Activated CD8-positive, alpha-beta memory T cell treated with anti-CD3 and anti-CD28 coated beads for 4 hours (primary cell): ENCODE data around the gene OR52N2.

Source experiments
- DNase-seq, 2 donors: peaks; one replicate each; pipeline ENCODE4 v3.0.0-alpha.2; 2020; ENCODE audit warnings: low read depth in 2 of 2

Gene OR52N2

DNA sequence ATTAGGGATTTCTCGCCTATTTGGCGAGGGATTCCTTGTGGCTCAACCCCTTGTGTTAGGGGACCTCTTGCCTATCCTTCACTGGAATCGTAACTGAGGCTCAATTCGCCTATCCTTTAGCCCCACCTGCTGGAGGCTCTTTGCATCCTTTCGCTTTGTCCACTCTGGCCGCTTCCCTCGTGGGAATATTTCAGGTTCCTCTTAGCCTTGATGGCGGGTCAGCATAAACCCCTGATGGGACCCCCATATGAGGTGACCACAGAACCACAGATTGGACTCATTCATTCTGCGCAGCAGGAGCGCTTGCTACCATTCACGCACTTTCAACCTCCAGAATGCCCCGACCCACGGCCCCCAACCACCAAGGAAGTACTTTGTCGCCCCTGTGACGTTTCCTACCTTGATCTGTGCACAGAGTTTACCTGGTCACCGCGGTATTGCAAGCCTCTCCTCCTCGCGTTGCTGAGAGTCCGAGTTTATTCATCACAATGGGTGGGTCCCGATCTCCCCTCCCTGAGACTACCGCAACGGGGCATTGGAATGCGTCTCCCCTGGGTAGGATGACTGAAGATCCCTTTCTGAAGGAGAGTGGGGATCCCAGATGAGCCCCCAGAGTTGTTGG is at the start of gene OR52N2:
Gene OR52N2 (plus strand): TSS at position 425 of the 622 bp plus-strand sequence. CDS start 11,412 bp downstream, outside the sequence.
- DNase-seq = peak; percentile 35 to 45

DNA sequence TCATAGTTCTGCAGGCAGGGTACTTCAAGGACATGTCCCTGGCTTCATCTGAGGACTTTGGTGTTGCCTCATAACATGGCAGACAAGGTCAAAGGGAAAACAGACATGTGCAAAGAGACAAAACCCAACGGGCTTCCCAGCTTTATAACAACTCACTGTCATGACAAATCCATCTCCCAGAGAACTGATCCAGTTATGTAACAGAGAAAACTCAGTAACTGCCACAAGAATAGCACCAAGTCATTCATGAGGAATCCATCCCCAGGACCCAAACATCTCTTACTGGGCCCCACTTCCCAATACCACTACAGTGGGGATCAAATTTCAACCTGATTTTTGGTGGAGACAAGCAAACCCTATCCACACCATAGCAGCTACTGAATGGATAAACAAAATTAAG is 41.7 kb upstream of the OR52N2 start:
- no peak for DNase-seq

DNA sequence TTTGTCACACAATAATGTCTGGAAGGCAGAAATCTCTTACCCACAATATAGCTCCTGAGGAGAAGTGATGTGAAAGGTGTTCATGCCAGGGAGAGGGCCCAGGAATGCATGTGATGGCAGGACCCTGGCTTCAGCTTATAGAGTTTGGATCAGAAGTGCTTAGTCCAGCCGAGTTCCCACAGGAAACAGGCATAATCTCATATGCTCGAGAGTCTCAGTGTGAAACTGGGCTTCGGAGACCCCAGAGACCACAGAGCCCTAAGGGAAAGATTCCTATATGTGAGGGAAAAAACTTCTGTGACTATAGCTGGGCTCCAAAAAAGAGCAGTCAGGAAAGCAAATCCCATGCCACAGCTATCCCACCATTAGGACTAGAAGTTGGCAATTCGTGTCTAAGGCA is 25.5 kb upstream of the OR52N2 start, which contains the start of gene OR52N5:
Gene OR52N5 (minus strand): TSS at position 101 of the 400 bp plus-strand sequence. CDS start 4,721 bp downstream, outside the sequence.
- no peak for DNase-seq

DNA sequence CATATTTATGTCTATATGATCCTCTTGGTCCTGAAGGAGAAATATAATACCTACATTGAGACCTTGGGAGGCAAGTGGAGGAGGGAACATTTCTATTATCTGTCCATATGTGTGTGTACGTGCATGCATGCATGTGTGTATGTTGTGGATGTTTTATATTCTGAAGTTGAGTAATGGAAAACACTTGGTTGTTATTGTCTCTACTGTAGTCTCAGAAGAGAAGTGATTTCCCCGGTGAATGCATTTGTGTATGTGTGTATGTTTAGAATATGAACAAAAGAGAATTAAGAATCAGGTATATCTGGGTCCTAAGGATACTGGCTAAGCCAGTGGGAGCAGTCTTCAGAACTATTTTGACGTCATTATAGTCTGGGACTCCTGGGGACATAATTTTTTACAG is 17.6 kb upstream of the OR52N2 start, which contains the start of gene OR52N1:
Gene OR52N1 (minus strand): TSS at position 101 of the 400 bp plus-strand sequence. CDS start 2,449 bp downstream, outside the sequence.
- DNase-seq = no peak

DNA sequence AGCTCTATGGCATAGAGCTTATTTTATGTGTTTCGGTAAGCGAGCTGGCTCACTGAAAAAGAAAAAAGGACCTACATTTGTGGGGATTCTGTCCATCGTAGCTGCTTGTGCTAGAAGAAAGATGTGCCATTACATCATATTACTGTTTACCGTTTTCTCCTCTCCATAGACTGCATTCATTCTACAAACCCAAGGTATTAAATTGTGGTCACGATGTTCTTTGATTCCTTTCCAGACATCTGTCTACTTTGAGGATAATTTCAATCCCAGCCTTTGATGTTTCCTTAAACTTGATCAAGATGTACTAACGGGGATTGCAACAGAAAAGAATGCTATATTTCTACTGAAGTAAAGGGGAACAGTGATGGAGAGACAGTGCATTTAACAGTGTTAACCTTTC is 12.2 kb upstream of the OR52N2 start:
- DNase-seq = no peak

DNA sequence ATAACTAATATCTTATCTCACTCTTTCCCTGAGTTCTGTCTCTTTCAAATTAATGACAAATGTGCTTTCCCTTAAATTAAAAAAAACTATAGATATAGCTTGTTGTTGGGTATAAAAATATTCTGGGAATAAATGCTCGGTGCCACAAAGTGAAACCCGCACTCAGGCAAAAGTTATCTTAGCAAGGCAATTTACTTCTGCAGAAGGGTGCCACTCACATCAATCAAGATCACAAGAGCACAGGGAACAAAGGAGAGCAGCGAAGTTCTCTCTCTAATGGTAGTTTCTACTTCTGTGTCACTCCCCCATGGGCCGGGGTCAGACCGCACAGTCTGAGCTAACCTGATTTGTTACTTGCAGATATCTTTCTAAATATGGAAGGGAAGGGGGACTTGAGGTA is 4.7 kb upstream of the OR52N2 start:
- DNase-seq = no peak

DNA sequence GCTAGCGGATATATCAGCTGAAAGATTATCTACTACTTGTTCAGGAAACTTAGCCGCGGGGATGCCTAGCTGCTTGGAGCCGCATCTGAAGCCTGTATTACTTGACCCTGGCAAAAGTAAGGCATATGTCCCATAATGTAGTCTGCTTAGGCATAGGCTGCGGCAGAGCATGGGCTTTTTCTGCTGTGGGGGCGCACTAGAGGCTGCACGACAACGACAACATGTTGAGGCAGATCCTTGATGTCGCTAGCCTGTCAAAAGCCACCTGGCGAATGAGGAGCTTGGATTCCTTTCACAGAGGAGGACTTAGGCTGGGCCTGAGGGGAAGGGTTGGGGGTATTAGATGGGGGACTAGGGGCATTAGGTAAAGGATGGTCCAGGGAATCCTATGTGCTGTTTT is 1.1 kb upstream of the OR52N2 start:
- no peak for DNase-seq

DNA sequence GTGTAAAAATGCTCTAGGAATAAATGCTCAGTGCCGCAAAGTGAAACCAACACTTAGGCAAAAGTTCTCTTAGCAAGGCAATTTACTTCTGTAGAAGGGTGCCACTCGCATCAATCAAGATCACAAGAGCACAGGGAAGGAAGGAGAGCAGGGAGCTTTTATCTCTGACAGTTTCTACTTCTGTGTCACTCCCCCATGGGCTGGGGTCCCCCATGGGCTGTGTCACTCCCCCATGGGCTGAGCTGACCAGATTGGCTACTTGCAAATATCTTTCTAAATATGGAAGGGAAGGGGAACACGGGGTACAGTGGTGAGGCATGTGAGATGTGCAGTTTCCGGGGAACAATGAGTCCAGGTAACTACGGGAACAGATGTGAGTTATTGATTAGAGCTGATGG is 397 bp downstream of the OR52N2 start:
- DNase-seq = no peak

DNA sequence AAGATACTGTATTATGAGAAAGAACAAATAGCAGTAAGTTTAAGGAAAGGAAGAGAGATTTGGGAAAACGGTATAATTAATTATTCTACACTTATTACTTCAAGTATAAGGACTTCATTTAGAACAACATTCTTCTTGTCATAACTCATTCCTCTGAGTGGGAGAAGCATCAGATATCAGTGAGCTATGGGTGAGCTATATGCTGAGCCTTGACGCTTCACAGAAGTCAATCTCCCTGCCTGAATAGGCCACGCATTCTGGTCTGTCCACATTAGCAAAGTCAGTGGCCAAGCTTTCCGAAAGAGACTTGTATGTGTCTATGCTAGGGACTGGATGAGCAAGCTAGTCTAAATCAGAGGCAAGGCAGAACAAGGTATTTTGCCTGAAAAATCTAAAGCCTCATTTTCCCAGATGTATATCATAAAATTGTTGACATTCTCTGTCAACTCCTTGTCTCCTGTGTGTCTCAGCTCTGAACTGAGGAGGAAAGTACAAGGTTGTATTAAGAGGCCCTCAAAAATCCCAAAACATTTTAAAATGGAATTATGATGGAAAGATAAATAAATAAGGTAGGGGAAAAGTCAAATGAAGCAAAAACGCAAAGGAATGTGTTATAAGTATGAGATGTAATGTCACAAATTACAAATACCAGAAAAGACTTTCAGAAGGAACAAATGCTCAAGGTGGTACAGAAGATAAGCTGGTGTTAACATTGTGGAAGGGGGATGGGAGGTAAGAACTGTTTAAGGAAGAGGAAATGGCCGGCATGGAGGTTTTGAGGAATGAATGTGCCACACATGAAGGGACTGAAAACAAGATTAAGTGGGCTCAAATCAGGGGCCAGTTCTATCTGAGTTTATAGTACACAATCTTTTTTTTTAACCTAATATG is 1.4 kb downstream of the OR52N2 start:
- no peak for DNase-seq

DNA sequence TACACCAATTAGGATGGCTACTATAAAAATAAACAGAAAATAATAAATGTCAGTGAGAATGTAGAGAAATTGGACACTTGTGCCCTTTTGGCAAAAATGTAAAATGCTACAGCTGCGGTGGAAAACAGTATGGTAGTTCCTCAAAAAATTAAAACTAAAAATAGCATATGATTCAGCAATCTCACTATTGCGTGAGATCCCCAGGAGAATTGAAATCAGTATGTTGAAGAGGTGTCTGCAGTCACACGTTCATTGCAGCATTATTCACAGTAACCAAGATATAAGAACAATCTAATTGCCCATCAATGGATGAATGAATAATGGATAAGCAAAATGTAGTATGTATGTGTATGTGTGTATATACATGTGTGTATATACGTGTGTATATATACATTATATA is 6.8 kb downstream of the OR52N2 start:
- DNase-seq = no peak

DNA sequence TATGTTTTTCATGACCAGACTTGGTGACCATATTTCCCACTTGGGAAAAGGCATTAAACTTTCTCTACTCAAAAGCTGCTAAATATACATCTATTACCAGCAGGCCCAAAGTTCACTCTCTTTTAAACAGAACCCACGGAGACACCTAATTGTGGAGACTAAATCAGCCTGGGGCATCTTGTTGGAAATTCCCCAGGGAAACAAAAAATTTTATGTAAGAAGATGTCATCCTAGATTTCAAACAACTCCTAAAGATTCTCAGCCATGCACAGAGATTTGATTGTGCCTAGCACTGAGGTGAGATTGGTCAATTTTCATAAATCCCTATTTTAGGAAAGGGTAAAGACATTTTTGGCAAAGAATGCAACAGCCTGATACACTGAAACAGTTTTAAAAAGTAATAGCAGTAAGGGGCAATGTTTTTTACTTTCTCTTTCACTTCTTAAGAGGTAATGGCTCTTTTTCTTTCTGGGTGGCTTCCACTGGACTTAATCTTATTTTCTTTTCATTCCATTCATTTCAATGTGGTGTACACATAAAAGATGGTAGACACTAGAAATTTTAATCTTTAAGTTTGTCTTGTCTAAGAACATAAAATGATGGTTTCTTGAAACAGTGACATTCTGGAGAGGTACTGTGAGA is 9.6 kb downstream of the OR52N2 start:
- DNase-seq = no peak

DNA sequence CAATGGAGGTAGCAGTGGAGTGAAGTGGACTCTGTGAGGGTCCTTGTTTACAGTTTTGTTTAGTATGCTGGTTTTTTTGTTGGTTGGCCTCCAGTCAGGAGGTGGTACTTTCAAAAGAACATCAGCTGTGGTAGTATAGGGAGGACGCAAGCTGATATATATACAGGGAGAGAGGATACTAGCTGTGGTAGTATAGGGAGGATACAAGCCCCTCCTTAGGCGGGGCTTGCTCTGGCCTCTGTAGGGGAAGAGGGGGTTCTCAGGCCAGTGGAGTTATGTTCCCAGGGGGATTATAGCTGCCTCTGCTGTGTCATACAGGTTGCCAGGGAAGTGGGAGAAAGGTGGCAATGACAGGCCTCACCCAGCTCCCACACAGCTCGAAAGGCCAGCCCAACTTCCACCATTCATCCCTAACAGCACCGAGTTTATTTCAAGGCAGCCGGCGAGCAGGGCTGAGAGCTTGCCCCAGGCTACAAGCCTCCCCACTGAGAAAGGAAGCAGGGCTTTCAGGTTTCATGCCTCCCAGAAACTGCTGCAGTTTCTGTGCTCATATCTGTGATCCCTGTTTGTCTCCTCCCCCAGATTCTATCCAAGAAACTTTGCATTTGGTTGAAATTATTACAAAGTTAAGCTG is 22.6 kb downstream of the OR52N2 start:
- no peak for DNase-seq

DNA sequence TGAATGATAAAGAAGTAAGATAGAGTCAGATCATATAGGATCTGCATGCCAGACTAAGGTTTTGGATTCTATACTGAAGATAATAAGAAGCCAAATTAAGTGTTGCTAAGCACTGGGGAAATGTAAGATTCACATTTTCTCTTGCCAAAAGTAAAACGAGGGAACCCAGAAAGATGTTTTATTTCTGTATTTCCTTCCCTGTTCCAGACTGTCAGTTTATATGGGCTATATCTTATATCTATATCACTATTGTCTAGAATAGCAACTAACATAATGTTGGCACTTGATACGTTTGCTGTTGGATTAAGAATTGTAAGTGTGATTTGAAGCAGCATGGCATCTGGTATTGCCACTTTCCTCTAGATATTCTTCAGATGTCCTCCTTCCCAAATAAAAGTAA is 24.7 kb downstream of the OR52N2 start:
- no peak for DNase-seq

DNA sequence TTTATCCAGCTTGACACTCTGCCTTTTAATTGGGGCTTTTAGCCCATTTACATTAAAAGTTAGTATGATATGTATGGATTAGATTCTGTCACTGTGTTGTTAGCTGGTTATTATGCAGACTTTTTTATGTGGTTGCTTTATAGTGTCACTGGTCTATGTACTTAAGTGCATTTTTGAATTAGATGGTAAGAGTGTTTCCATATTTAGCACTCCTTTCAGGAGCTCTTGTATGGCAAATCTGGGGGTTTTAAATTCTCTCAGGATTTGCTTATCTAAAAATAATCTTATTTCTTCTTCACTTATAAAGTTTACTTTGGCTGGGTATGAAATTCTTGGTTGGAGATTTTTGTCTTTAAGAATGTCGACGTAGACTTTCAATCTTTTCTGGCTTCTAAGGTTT is 29.0 kb downstream of the OR52N2 start:
- no peak for DNase-seq

DNA sequence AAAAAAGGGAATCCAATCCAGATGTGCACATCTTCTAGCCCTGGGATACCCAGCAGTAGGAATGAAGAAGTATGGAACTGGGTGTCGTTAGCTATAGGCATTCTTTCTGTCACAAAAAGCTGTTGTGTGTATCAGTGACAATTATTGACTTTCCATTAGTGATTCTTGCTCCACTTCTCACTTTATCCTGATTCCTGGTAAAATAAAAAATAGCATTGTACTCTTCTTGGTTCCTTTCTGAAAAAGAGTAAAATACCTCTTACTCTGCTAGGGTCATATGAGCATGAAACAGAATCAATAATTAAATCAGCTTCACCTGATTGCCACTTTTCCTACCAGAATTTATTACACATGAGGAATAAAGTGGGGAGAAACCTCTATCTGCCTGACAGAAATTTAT is 33.1 kb downstream of the OR52N2 start, which contains the start of gene OR52E6:
Gene OR52E6 (minus strand): TSS at position 101 of the 400 bp plus-strand sequence. CDS start 0 bp downstream, at position 101.
- DNase-seq = no peak

DNA sequence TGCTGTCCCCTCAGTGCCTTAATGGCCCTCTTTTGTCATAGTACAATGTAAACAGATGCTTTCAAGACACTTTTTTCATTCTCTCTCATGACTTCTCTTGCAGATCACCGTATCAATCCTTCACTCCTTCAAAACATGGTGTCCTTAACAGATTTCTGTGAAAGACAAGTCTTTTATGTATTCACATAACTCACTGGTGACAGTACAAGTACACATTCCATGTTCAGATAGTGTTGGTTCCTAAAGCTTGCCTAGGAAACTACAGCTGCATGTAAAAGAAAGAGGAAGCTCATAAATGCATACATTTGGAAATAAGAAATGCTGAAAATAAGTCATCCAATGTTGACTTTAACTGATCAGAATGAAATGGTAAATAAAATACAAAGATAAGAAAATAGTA is 38.0 kb downstream of the OR52N2 start:
- DNase-seq = no peak

DNA sequence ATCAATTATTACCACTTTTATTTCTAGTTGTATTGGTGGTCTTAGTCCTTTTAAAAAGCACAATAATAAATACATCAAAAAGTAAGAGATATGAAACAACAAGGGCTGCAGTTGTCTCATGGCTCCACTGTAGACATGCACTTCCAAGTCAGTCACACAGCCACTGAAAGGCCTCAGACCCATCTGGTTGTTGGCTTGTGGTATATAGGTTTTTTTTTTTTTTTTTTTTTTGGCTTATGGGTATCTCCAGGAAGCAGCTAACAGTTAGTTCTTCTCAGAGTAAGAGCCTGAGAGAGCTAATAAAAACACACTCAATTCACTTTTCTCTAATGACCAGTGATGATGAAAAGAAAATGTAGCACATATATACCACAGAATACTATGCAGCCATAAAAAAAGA is 39.0 kb downstream of the OR52N2 start:
- DNase-seq = no peak

DNA sequence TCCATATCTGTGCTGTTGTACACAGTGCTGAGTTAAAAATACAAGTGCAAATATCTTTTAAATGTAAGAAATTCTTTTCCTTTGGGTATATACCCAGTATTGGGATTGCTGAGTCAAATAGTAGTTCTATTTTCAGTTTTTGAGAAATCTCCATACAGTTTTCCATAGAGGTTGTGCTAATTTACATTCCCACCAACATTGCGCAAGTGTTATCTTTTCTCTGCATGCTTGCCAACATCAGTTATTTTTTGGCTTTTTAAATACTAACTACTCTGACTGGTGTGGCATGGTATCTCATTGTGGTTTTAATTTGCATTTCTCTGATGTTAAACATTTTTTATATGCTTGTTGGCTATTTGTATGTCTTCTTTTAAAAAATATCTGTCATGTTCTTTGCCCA is 42.3 kb downstream of the OR52N2 start:
- no peak for DNase-seq

DNA sequence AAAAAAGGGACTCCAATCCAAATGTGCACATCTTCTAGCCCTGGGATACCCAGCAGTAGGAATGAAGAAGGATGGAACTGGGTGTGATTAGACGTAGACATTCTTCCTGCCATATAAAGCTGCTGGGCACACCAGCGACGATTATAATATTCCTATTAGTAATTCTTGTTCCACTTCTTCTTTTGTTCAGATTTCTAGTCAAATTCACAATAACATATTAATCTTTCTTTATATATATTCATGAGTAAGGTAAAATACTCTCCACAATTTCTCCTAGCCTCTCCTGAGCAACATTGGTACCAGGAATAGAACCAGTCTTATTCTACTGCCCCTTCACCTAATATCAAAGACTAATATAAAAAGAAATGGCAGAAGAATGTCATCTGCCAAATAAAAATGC is 48.9 kb downstream of the OR52N2 start, which contains the start of gene OR52E8:
Gene OR52E8 (minus strand): TSS at position 101 of the 400 bp plus-strand sequence. CDS start 0 bp downstream, at position 101.
- no peak for DNase-seq

DNA sequence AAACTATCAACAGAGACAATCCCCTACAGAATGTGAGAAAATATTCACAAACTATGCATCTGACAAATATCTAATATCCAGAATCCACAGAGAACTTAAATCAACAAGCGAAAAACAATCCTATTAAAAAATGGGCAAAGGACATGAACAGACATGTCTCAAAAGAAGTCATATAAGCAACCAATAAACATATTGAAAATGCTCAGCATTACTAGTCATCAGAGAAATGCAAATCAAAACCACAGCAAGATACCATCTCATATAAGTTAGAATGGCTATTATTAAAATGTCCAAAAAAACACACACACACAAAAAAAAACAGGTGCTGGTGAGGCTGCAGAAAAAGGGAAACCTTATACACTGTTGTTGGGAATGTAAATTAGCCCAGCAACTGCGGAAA is 57.1 kb downstream of the OR52N2 start:
- no peak for DNase-seq
